ENCODE data around the gene FOXB2.
"Not testable (repeated sequence)": the region's sequence is repeated elsewhere in the genome, so short reads cannot be mapped to it uniquely, and the experiment has no call there.

FOXB2 gene

DNA sequence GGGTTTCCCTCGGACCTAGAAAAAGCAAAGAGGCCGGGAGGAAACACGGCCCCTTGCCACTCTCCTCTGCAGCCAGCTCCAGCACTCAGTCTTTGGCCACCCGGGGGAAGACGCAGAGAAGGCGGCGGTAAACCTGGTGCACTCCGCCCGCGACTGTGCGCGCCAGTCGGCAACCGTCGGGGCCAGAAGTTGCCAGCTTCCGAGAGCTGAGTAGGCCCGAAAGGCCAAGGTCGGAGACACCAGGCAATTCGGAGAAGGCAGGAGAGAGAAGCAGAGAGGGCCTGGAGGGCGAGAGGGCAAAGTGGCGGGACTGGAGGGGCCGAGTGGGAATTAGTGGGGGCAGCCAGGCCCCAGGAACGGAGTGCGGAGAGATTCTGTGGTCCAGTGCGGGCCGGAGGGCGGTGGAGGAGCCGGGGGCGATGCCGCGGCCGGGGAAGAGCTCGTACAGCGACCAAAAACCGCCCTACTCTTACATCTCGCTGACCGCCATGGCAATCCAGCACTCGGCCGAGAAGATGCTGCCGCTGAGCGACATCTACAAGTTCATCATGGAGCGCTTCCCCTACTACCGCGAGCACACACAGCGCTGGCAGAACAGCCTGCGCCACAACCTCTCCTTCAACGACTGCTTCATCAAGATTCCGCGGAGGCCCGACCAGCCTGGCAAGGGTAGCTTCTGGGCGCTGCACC is at the start of gene FOXB2:
Gene FOXB2 (plus strand): TSS at position 420 of the 690 bp plus-strand sequence. CDS start 0 bp downstream, at position 420.
- DNase-seq (ENCODE audit: low read depth): no peak

DNA sequence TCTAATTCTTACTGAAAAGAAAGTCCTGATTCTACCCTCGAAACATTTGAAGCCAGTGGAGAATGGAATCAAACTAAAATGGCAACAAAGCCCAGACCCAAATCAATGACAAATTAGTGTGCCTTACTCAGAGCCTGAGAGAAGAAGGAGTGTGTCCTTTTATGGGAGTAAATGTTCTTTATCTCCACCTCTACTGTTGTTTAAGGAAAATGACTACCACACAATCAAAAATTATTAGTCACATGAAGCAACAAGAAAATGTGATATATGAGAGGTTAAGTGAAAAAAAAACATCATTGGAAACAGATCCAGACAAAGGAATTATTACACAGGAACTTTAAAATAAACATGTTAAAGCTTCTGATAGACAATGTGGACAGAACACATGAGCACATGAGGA is 49.7 kb upstream of the FOXB2 start:
- DNase-seq (ENCODE audit: low read depth): no peak

DNA sequence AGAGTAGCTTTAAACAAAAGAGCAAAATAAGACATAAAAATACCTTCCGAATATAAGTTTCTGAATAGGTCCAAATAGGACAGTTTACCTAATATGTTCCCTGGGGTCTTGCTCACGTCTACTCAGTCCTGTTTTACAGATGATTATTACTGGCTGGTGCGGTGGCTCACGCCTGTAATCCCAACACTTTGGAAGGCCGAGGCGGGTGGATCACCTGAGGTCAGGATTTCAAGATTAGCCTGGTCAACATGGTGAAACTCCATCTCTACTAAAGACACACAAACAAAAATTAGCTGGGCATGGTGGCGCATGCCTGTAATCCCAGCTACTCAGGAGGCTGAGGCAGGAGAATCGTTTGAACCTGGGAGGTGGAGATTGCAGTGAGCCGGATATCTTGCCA is 40.6 kb upstream of the FOXB2 start:
- not testable (repeated sequence) for DNase-seq (ENCODE audit: low read depth)

DNA sequence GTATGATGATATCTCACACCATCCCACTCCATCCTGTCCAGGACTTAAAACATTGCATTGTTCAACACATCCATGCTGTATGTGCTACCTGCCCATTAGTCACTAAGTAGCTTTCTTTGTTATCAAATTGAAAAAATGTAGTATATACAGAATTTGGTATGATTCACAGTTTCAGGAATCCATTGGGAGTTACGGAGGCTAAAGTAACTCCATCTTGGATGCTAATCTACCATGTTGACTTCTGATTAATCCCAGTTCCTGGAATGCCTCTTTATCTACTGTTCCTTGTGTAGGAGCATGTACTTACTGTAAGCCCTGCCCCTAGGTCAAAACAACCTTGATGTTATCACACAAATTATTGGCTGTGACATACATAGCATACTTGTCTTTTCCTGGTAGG is 38.9 kb upstream of the FOXB2 start:
- no peak for DNase-seq (ENCODE audit: low read depth)

DNA sequence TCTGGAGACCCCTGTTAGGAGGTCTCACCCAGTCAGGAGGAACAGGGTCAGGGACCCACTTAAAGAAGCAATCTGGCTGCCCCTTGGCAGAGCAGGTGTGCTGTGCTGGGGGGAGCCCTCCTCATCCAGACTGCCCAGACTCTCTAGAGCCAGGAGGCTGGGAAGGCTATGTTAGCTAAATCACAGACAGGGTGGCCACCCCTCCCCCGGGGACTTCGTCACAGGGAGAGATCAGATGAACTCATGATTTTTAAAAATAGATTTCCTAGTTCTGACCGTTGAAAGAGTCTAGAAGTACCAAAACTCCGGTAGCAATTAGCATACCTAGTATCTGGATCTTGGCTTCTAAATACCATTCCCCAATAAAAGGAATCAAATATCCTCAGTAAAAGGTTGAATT is 35.0 kb upstream of the FOXB2 start:
- no peak for DNase-seq (ENCODE audit: low read depth)

DNA sequence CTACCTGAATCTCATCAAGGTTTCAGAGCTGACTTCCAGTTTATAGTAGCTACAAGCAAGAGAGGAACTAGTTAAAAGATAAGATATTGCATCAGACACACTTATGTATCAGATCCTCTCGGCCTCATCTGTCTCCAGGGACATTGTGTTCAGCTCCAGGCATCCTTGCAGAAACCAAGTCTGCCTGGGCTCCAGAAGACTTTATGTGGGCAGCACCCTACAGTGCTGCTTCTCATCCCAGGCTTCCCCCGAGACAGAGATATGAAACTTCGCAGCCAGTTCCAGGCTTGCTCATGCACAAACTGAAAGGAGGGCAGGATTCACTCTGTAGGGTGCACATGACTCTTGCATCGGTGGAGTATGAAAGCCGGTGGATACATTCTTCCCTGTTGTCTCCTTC is 33.9 kb upstream of the FOXB2 start:
- DNase-seq (ENCODE audit: low read depth): no peak

DNA sequence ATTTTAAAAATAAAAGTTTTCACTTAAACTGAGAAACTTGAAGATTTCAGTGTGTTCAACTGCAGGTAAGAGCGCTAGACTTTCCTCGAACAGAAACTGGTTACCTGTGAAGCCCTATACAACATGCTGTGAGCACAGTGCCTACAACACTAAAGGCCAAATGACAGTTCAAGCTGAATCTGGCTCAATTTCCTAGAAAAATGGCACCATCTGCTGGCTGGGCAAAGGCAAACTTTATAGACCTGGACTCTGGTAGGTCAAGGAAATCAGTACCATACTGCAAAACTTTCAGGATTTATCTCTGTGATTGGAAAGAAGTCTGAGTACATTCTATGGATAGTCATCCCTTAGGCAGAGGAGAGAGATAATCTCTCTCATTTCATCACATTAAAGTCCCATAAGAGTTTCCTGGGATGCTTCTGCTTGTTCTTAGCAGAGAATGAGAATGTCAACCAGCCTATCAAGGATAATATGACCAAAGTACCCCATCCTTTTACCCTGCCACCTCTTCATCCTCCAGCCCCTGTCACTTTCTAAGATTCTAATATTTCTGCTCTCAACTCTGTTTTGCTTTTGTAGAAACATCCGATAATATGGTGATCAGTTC is 31.8 kb upstream of the FOXB2 start:
- DNase-seq (ENCODE audit: low read depth): no peak

DNA sequence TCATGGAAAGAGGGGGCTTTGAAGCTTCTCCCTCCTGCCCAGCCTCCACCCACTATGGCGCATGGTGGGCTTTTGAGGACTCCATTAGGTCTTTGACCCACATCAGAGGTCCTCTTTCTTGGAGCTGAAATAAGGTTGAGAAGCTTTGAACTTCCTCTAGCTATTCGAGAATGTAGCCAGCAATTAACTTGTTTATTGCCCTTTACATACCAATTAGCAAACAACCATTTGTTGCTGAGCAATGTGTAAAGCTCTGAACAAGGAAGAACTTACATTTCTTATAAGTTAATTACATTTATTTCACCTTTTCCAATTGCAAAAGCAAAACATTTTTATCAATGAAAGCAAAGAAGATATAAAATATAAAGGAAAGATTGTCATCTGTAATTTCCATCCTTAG is 30.5 kb upstream of the FOXB2 start:
- DNase-seq (ENCODE audit: low read depth): no peak

DNA sequence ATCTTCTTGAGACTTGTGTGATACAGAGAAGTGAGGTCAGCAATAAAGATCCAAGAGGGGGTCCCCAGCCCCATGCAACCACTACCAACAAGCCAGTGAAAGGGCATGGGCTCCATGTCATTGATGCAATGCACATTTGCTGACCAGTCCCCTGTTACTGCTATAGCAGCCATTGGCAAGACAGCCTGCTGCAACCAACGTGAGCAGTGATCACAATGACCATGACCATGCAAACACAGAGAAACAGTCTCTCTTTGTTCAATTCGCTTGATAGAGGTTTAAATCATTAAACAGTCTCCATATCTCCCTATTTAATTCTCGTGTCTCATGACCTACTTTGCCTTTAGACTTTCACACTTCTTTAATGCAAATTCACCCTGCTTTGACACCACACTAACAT is 30.0 kb upstream of the FOXB2 start:
- DNase-seq (ENCODE audit: low read depth): no peak

DNA sequence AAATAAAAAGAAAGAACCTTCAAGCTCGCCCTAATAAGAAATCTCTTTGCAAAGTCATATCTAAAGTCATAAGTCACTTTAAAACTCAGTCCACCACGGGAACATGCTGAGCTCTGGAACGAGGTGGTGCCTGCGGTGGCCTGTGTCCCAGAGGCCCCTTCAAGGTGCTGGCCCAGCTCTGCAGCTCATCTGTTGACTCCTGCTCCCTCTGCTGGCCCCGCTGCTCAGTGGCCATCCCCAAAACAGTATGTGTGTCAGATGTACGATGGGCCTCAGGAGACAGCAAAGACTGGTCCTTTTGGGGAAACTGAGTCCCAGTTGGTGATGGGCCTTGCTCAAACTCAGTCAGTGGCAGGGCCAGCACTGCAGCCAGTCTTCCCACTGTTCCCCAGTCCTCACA is 22.8 kb upstream of the FOXB2 start:
- DNase-seq (ENCODE audit: low read depth): no peak

DNA sequence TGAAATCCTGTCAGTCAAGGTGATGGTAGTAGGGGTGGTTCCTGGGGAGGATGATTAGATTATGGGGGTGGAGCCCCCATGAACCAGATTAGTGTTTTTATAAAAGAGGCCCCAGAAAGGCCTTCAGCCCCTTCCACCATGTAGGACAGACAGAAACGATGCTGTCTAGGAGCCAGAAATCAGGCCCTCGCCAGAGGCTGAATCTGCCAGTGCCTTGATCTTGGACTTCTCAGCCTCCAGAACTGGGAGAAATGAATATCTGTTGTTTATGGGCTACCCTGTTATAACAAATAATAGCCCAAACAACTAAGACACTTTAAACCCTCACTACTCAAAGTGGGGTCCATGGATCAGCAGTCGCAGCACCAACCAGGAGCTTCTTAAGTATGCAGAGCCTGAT is 20.2 kb upstream of the FOXB2 start:
- DNase-seq (ENCODE audit: low read depth): no peak

DNA sequence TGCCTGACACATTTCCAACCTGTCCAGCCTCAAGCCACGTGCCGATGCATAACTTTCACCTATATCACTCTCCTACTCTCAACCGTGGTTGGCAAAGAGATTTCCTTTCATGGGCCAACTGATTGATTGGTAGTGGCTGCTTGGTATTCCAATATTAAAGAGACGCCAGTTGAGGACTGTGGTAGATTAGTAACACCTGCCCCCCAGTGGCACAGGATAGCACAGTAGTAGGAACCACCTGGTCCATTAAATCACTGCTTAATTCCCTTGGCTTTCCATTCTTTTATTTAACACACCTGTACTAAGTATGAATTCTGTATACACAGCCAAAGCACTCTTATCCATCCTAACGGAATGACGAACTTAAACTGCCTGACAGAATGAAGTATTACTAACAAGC is 19.1 kb upstream of the FOXB2 start:
- no peak for DNase-seq (ENCODE audit: low read depth)

DNA sequence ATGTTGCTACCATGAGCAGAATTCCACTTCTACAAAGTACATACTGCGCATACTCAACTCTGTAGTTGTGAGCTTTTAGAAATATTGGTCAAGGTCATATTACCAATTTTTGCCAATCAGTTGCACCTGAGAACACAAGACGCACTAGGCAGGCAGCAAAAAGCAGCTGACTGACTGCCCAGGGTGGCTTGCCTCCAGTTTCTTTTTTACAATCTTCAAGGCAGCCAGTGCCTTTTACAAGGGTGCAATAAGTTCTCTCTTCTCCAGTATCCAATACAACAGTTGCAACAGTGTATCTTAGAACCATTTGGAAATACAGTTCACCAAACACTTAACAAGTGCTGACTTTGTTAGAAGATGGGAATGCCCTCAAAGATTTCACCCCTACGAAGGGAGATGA is 16.1 kb upstream of the FOXB2 start:
- no peak for DNase-seq (ENCODE audit: low read depth)

DNA sequence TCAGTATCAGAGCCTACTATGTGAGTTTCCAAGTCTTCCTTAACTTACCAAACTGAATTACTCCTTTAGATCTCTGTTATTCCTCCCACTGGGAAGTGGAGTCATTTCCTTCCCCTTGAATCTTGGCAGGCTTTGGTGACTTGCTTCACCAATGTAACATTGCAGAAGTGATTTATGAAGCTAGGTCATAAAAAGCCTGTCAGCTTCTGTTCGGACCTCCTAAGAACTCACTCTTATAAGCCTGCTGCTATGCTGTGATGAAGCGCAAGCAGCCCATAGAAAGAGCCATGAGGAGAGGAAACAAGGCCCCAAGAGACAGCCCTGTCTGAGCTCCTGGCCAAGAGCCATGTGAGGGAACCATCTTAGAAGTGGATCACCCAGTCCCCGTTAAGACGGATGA is 14.2 kb upstream of the FOXB2 start:
- no peak for DNase-seq (ENCODE audit: low read depth)

DNA sequence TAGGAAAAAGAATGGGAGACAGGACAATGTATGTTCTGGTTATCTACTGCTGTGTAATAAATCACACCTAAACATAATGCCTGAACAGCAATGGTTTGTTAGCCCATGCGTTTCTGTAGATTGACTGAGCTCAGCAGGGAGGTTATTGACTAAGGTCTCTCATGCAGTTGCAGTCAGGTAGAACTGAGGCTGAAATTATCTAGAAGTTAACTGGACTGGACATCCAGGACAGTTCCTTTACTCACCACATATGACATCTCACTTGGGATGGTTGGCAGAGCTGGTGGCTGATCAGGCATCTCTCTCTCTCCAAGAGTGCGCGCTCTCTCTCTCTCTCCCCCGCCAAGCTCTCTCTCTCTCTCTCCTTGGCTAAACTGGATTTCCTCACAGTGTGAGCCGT is 8.9 kb upstream of the FOXB2 start:
- DNase-seq (ENCODE audit: low read depth): no peak

DNA sequence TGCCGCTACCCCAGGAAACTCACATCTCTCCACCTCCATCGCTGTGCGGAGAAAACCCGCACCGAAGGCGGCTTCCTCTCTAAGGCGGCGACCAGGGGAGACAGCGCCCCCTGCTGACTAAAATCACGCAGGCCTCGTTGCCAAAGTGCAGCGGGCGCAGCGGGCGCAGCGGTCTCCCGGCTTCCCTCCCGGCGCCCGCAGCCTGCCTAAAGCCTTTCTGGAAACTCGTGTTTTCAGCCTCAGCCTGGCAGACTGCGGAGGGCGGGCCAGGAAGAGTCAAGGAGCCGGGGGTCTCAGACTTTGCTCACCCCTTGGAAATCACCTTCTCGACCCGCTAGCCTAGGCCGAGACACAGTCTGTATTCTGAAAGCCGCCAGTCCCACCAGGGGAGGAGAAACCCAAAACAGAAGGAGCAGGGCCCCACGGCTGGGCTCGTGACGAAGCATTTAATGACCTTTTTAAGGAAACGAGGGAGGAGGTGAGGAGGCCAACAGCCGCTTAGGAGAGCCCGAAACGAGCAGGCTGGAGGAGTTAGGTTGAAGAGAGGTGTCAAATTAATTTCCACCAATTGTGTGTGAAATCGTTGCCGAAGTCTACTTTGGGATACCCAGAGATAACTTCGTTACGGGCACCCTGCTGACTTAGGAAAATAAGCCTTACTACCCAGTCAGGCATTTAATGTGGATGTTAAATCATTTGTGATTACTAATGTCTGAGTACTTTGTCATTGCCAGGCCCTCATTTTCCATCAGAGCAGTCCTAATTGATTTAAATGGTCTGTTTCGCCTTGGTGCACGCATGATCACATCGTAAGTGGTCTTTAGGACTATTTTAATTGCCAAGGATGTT is 7.3 kb upstream of the FOXB2 start:
- DNase-seq (ENCODE audit: low read depth): peak; percentile 6

DNA sequence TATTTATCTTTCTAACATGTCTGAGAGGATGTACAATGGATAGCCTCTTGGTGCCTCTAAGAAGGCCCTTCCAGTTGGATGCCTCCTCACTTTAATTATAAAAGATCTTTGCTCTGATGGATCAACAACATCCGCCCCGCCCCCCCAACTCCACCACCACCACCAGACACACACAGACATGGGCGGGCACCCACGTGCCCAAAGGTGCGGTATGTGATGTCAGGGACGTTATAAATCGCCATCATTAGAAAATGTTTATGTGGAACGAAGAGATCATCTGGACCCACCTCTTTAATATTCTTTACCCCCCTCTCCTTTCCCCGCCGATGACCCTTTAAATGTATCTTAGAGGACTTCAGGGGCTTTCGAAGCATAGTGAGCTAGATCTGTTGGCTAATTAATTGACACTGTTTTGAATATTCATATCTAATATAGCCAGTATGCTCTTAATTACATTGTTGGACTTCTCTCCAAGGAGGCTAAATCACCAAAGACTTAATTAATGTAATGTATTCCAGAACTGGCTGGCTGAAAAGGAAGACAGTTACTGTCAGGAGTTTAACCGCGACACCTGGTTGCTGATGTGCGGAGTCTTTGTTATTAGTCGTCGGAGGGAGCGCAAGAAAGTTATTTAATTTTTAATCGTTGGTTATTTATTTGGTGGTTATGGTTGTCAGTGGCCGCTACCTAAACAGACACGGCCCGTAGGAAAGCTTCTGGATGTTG is 6.1 kb upstream of the FOXB2 start:
- DNase-seq (ENCODE audit: low read depth): no peak

DNA sequence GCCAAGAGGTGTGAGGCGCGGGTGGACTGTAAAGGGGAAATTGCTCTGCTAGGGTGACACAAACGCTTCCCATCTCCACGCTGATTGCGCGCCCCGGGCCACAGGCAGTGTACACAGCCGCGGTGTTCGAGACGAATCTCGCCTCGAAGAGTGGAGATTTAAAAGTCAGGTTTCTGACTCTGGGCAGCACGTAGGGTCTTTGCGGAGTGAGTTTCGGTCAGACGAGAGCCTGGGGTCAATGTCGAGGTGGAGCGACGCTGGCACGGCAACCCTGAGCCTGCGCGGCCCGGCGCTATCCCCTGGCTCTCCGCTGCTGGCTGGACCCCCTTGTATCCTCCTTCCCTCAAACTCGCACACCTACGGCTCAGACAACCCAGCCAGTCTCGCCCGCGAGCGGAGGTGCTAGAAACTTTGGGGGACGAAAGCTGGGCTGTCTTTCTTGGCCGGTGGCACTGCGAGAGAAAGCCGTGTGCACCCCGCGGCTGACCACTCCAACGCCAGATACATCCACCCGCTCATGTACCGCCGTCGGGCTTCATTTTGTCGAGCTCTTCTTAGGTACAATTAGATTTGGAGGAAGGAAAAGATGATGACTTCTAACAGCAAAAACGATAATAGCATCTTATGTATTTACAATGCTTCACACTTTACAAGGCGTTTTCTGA is 5.4 kb upstream of the FOXB2 start:
- no peak for DNase-seq (ENCODE audit: low read depth)

DNA sequence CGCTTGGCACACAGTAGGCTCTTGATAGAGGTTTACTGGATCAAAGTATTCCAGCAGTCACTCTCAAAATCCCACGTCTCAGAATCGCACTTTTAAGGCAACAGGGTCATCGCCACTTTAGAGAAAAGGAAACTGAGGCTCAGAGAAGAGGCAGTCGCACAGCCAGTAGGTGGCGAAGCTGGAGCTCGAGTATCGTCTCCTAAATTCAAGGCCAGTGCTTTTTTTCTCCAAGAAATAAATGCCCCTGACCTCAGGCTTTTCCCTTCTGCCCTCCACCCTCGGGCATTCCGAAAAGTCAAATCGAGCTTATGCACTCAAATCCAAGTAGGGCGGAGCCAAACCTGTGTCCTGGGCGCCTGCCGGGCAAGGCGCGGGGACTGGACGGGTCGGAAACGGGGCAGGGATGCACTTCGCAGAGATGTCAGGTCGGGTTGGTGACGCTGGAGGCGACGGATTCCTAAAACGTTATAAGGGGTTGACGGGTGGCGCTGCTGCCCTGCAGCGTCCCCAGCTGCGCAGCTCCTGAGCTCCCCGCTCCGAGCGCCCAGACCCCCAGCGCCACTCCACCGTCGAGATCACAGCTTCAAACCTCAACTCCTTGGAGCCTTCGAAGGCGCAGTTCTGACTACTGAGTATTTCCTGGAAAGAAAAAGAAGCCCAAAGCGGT is 4.7 kb upstream of the FOXB2 start:
- DNase-seq (ENCODE audit: low read depth): no peak

DNA sequence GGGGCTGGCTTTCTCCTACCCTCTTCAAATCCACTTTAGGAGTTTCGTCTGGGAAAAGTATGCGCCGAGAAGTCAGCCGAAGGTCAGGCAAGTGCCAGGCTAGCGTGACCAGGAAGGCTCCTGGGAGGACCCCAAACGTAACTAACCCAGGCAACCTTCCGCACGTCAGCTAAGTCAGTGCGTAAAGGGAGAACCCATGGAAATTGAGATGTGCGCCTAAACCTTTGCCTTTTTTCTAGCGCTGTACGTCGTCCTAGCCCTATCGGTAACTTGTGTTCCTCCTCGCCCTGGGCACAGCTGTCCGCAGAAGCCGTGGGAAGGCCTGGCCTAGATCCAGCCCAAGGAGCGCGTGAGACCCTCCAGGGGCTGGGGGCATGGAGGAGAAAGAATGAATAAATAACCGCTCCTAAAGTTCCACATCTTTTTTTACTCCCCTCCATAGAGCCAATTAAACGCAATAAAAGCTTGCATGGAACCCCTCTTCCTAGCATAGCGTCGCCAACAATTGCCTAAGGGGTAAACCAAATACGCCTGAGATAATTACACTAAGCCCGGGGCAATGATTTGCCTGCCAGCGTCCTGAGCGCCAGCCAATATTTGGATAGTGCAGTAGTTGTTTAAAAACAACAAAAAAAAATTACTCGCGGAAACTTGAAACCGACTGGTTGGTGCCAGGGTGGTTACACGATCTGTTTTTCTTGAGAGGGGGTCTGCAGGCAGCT is 4.0 kb upstream of the FOXB2 start:
- DNase-seq (ENCODE audit: low read depth): no peak

DNA sequence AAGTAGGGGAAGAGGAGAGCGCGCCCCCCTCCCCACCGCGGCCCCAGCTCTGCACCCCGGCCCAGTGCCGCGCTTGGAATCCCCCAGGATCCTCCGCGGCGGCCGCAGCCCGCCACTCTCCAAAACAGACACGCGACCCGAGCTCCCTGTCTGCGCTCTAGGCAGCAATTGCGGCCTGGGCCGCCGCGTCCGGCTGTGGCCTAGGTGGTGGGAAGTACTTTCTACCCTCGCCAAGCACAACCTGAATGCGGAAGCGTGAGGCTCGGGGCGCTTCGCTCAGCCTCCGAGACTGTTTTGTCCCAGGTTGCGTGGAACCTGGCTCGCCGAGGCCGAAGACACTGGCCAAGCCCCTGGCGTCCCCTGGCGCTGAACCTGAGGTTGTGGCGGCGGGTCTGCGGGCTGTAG is 3.3 kb upstream of the FOXB2 start:
- DNase-seq (ENCODE audit: low read depth): no peak

All from stimulated activated CD8-positive, alpha-beta memory T cell treated with anti-CD3 and anti-CD28 coated beads, Interleukin-12 subunit alpha, Interleukin-12 subunit beta, amount 100 ng/mL, for 4 hours (primary cell).